ENCODE results near the gene AK4.

DNA sequence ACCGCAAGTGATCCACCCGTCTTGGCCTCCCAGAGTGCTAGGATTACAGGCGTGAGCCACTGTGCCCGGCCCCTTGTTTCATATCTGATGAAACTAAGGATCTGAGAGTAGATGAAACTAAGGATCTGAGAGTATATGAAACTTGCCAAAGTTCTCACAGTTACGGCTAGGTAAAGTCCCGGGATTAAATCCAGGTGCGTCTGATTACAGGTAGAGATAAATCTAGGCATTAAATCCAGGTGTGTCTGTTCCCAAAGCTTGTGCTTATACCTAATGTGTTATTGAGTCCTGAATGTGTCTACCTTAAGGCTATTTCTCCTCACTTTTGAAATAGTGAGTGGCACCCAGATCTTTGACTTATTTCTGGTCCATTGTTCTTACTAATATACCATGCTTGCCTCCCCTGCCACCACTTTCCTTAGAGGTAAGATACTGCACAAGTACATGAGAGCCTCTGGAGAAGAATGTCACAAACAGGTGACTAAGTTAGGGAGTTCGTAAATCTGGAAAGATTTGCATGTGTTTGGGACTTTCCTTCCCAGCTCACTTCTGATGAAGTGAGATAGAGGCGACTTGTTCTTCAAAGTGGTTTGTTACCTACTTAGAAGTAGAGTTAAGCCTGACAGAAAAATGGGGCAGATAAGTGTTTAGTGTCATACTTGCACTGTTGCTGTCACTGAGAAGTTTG is 66.5 kb downstream of the AK4 start:
- TF ChIP-seq, protein P1, sequence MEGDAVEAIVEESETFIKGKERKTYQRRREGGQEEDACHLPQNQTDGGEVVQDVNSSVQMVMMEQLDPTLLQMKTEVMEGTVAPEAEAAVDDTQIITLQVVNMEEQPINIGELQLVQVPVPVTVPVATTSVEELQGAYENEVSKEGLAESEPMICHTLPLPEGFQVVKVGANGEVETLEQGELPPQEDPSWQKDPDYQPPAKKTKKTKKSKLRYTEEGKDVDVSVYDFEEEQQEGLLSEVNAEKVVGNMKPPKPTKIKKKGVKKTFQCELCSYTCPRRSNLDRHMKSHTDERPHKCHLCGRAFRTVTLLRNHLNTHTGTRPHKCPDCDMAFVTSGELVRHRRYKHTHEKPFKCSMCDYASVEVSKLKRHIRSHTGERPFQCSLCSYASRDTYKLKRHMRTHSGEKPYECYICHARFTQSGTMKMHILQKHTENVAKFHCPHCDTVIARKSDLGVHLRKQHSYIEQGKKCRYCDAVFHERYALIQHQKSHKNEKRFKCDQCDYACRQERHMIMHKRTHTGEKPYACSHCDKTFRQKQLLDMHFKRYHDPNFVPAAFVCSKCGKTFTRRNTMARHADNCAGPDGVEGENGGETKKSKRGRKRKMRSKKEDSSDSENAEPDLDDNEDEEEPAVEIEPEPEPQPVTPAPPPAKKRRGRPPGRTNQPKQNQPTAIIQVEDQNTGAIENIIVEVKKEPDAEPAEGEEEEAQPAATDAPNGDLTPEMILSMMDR (tag by site-specific recombination; IDR thresholded peaks at IDR 0.05), result no peak
- no peak for TF ChIP-seq ZBTB1 (tag by site-specific recombination; IDR thresholded peaks at IDR 0.05)
- no peak for TF ChIP-seq ZNF501 (tag by site-specific recombination; IDR thresholded peaks at IDR 0.05)
- no peak for TF ChIP-seq RBAK (tag by site-specific recombination; IDR thresholded peaks at IDR 0.05)
- no peak for TF ChIP-seq ZNF76 (tag by site-specific recombination; IDR thresholded peaks at IDR 0.05; ENCODE audit: borderline replicate concordance, low read depth)
- TF ChIP-seq ZNF169 (tag by site-specific recombination; IDR thresholded peaks at IDR 0.05), result no peak
- TF ChIP-seq YY1 (tag by site-specific recombination; IDR thresholded peaks at IDR 0.05), result no peak
- TF ChIP-seq ZNF121 (tag by site-specific recombination; IDR thresholded peaks at IDR 0.05), result no peak
- TF ChIP-seq ZNF707 (tag by site-specific recombination; IDR thresholded peaks at IDR 0.05), result no peak
- TF ChIP-seq ZNF768 (tag by site-specific recombination; IDR thresholded peaks at IDR 0.05), result no peak

All from HEK293 (cell line).